Neural crest cell (in vitro differentiated cells): ENCODE measurements around the gene KCNMA1. TPM values are rescaled to one million over a fixed set of nuclear protein-coding genes. Genes with fewer than 3 reads are reported as not detected.

Experiments
- DNase-seq: peaks from one replicate; pipeline ENCODE4 v3.0.0; 2021; ENCODE audit warnings: low read depth, mixed read lengths, low spot score
- H3K27ac Mint-ChIP-seq: one replicate; pipeline ENCODE4 v1.8.0; 2021; ENCODE audit warnings: mild to moderate bottlenecking, mixed read lengths; ENCODE audit not compliant: unreplicated experiment
- H3K27me3 Mint-ChIP-seq: 2 replicates; pipeline ENCODE4 v1.8.0; 2021; ENCODE audit warnings: low read depth, mild to moderate bottlenecking, mixed read lengths
- H3K36me3 Mint-ChIP-seq: 2 replicates; pipeline ENCODE4 v1.8.0; 2021; ENCODE audit warnings: low read depth, mild to moderate bottlenecking, mixed read lengths
- H3K4me1 Mint-ChIP-seq: 2 replicates; pipeline ENCODE4 v1.8.0; 2021; ENCODE audit warnings: mixed read lengths
- H3K4me3 Mint-ChIP-seq: one replicate; pipeline ENCODE4 v1.8.0; 2021; ENCODE audit warnings: mild to moderate bottlenecking, mixed read lengths
- H3K9me3 Mint-ChIP-seq: 2 replicates; pipeline ENCODE4 v1.8.0; 2021; ENCODE audit warnings: mixed read lengths
- CTCF ChIP-seq: fragments of 200-600 bp; sonication (generic); conservative IDR thresholded peaks from 2 replicates; pipeline ENCODE4 v1.5.0; 2021; ENCODE audit warnings: antibody characterized with exemption, mild to moderate bottlenecking
- total RNA-seq: library from RNA; stranded (reverse); gene quantifications from 2 replicates; pipeline ENCODE4 v1.2.1, GENCODE V29; 2021

The KCNMA1 gene
- total RNA-seq, 1 donor from 2014 or later, result 1.7 TPM

DNA sequence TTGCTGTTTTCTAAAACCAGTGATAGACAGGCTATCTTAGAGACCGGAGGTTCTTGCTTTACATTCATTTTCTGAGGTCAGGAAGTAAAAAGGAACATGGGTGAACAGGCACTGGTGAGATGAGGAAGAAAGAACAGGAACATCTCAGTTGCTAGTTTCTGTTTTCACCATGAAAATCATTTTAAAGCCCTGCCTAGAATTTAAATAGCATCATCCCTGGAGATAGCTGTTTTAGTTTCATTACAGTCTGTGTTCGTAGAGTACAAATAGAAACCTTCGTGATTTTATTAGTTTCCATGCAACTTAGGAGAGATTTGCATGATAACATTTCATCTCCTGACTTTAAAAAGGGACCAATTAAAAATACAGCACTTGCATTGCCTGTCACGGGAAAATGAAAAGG, 14.7 kb downstream of the KCNMA1 start:
- DNase-seq, result no peak
- Mint-ChIP-seq H3K27me3 (peaks cover 5% of the 10 kb centered on the region), H3K27ac (no peak overlapping the region), H3K36me3 (no peaks in the 10 kb centered on the region), H3K4me3 (no peak overlapping the region), H3K4me1 (no peaks in the 10 kb centered on the region), H3K9me3 (no peaks in the 10 kb centered on the region)
- TF ChIP-seq CTCF, result no peak

GRCh38 chr10:77620731-77621130, 16.9 kb downstream of the KCNMA1 start:
- peaks cover 5% of the 10 kb centered on the region for H3K27me3 Mint-ChIP-seq
- no peak overlapping the region for H3K27ac Mint-ChIP-seq
- TF ChIP-seq CTCF, result no peak
- H3K4me3 Mint-ChIP-seq, result no peak overlapping the region
- no peak for DNase-seq
- H3K4me1 Mint-ChIP-seq, result no peaks in the 10 kb centered on the region
- no peaks in the 10 kb centered on the region for H3K9me3 Mint-ChIP-seq
- no peaks in the 10 kb centered on the region for H3K36me3 Mint-ChIP-seq

DNA sequence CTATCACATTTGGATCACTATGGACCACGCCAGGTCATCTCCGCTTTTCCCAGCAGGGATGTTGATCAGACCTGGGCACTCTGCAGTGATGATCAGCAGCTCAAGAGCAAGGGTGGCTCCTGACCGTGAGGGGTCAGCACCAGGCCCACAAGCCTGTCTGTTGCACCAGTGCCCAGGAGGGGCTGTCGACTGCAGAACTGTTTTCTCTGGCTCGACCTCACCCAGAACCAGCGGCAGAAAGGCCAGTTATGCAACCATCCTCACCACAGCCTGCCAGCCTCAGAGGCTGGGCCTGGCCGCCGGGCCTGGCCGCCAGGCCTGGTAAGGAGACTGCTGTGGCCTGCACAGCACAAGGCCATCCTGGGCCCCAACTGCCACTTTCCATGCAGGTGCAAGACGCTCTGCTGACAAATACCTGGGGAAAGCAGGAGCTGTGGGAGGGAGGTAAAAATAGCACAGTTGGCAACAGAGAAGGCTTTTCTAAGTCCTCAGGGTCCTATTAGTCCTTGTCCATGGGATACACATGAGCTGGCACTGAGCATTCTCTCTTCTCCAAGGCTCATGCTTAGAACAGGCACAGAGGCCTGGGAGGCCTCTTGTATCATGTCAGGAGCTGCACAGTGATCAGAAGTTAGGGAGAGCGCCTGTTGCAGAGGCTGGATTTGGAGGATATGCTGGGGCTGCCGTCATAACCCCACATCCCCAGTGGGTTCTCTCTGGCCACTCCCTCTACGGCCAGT, 17.5 kb downstream of the KCNMA1 start:
- no peaks in the 10 kb centered on the region for H3K36me3 Mint-ChIP-seq

DNA sequence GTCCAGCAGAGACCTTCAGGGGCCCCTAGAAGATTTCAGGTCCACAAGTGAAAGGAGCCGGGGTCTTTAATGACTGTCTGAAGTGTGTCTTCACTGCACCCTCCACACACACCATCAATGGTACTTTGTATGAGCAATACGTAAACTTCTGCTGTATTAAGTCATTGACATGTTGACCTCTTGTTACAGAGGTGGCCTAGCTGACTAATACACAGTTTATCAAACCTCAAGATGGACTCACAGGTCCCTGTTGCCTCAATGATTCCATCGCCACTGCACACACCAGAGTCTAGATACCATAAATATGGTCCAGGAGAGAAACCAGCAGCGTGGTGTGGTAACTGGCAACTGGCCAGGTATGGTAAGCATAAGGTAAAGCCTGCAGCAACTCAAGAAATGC, 19.5 kb downstream of the KCNMA1 start:
- TF ChIP-seq CTCF, result no peak
- no peaks in the 10 kb centered on the region for H3K36me3 Mint-ChIP-seq
- H3K27me3 Mint-ChIP-seq, result peaks cover 3% of the 10 kb centered on the region
- H3K4me3 Mint-ChIP-seq, result no peak overlapping the region
- H3K4me1 Mint-ChIP-seq, result peaks cover 4% of the 10 kb centered on the region
- DNase-seq, result no peak
- no peak overlapping the region for H3K27ac Mint-ChIP-seq
- no peaks in the 10 kb centered on the region for H3K9me3 Mint-ChIP-seq

More for the DNA sequence above, 17.5 kb downstream of the KCNMA1 start:
- no peak for DNase-seq
- Mint-ChIP-seq H3K27me3 (peaks cover 3% of the 10 kb centered on the region), H3K9me3 (no peaks in the 10 kb centered on the region), H3K4me3 (no peak overlapping the region), H3K27ac (no peak overlapping the region), H3K4me1 (no peaks in the 10 kb centered on the region)
- no peak for TF ChIP-seq CTCF

DNA sequence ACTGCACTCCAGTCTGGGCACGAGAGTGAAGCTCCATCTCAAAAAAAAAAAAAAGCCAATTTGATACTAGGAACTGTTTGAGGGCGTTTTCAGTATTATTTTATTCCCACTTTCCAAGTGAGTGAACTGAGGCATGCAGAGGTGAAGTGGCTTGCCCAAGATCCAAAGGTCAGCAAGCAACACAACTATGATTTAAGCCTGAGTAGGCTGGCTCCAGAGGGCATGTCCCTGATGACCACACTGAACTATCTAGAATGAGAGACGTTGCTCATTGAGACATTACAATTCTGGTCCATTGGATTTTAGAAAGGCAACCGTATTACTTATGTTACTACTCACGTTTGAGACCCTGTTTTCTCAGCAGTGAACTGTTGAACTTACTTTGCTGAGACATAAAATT, 20.8 kb downstream of the KCNMA1 start:
- DNase-seq, result no peak
- H3K9me3 Mint-ChIP-seq, result no peaks in the 10 kb centered on the region
- H3K4me1 Mint-ChIP-seq, result peaks cover 4% of the 10 kb centered on the region
- no peak overlapping the region for H3K4me3 Mint-ChIP-seq
- H3K36me3 Mint-ChIP-seq, result no peaks in the 10 kb centered on the region
- no peak for TF ChIP-seq CTCF
- peaks cover 3% of the 10 kb centered on the region for H3K27me3 Mint-ChIP-seq
- no peak overlapping the region for H3K27ac Mint-ChIP-seq
